Astrocyte (in vitro differentiated cells and primary cell): ENCODE data around the gene BAZ1A. TPM values are rescaled to one million over a fixed set of nuclear protein-coding genes. Genes with fewer than 3 reads are reported as not detected.
A peak's percentile ranks its signal among the peaks of the same experiment; 100 is the strongest.

ENCODE experiments used
- DNase-seq: peaks from one replicate; pipeline ENCODE4 v3.0.0-alpha.2; 2010; ENCODE audit warnings: low read depth
- FAIRE-seq: peaks from 2 replicates; lab custom pipeline; 2011; peaks lifted over from hg19 to GRCh38; lab: Jason Lieb, UNC
- H2AFZ ChIP-seq: 2 replicates; pipeline ENCODE4 v1.6.0; 2012; ENCODE audit warnings: low read depth, low read length, inconsistent platforms
- H3K27ac ChIP-seq: 2 replicates; pipeline ENCODE4 v1.5.1; 2011; ENCODE audit warnings: low read depth, low read length, inconsistent platforms
- H3K27me3 ChIP-seq: 2 replicates; pipeline ENCODE4 v1.6.0; 2011; ENCODE audit warnings: low read length, inconsistent platforms; ENCODE audit not compliant: insufficient read depth
- H3K36me3 ChIP-seq: 2 replicates; pipeline ENCODE4 v1.5.1; 2011; ENCODE audit warnings: low read length, inconsistent platforms; ENCODE audit not compliant: insufficient read depth
- H3K4me1 ChIP-seq: 2 replicates; pipeline ENCODE4 v1.5.1; 2011; ENCODE audit warnings: low read length, inconsistent platforms; ENCODE audit not compliant: insufficient read depth
- H3K4me2 ChIP-seq: 2 replicates; pipeline ENCODE4 v1.6.0; 2012; ENCODE audit warnings: low read length, inconsistent platforms
- H3K4me3 ChIP-seq: 2 replicates; pipeline ENCODE4 v1.5.1; 2011; ENCODE audit warnings: low read depth, mild to moderate bottlenecking, low read length, inconsistent platforms; ENCODE audit not compliant: insufficient read depth
- H3K79me2 ChIP-seq: 2 replicates; pipeline ENCODE4 v1.6.0; 2012; ENCODE audit warnings: mild to moderate bottlenecking, low read length, inconsistent platforms; ENCODE audit not compliant: insufficient read depth
- H3K9ac ChIP-seq: 2 replicates; pipeline ENCODE4 v1.6.0; 2012; ENCODE audit warnings: mild to moderate bottlenecking, low read length, inconsistent platforms
- H3K9me3 ChIP-seq: 2 replicates; pipeline ENCODE4 v1.5.1; 2012; ENCODE audit warnings: low read depth, mild to moderate bottlenecking, low read length, inconsistent platforms; ENCODE audit not compliant: insufficient read depth
- H4K20me1 ChIP-seq: 2 replicates; pipeline ENCODE4 v1.6.0; 2012; ENCODE audit warnings: low read length, inconsistent platforms; ENCODE audit not compliant: insufficient read depth
- H3K27ac Mint-ChIP-seq: one replicate; pipeline ENCODE4 v1.8.0; 2021; ENCODE audit warnings: mild to moderate bottlenecking, mixed read lengths; ENCODE audit not compliant: unreplicated experiment
- H3K27me3 Mint-ChIP-seq: one replicate; pipeline ENCODE4 v1.8.0; 2021; ENCODE audit warnings: low read depth, mixed read lengths; ENCODE audit not compliant: unreplicated experiment
- H3K36me3 Mint-ChIP-seq: one replicate; pipeline ENCODE4 v1.8.0; 2021; ENCODE audit warnings: low read depth, mixed read lengths; ENCODE audit not compliant: unreplicated experiment
- H3K4me1 Mint-ChIP-seq: one replicate; pipeline ENCODE4 v1.8.0; 2021; ENCODE audit warnings: low read depth, mixed read lengths; ENCODE audit not compliant: unreplicated experiment
- H3K4me3 Mint-ChIP-seq: one replicate; pipeline ENCODE4 v1.8.0; 2021; ENCODE audit warnings: mild to moderate bottlenecking, moderate library complexity, mixed read lengths; ENCODE audit not compliant: unreplicated experiment
- H3K9me3 Mint-ChIP-seq: one replicate; pipeline ENCODE4 v1.8.0; 2021; ENCODE audit warnings: mild to moderate bottlenecking, mixed read lengths; ENCODE audit not compliant: unreplicated experiment
- EZH2 ChIP-seq: IDR thresholded peaks from 2 replicates; pipeline ENCODE4 v1.6.1; 2012; ENCODE audit warnings: mild to moderate bottlenecking, low read length, inconsistent platforms; ENCODE audit not compliant: insufficient read depth
- total RNA-seq: library from RNA; stranded (reverse); gene quantifications from 2 replicates; pipeline ENCODE4 v1.2.1, GENCODE V29; 2021
- TF ChIP-seq, protein P1 (sequence below): IDR thresholded peaks from 2 replicates; pipeline ENCODE4 v1.5.1; 2011; ENCODE audit warnings: low read depth, mild to moderate bottlenecking, inconsistent platforms, low read length, moderate library complexity; ENCODE audit not compliant: insufficient read depth

BAZ1A gene
- total RNA-seq, 1 donor from 2014 or later: 36.9 TPM

- Mint-ChIP-seq H3K4me1 (peaks cover 11% of the 10 kb centered on the region), H3K36me3 (no peaks in the 10 kb centered on the region), H3K27me3 (no peaks in the 10 kb centered on the region), H3K27ac (no peak overlapping the region), H3K9me3 (no peaks in the 10 kb centered on the region), H3K4me3 (no peak overlapping the region)
- H3K27ac ChIP-seq: no peak overlapping the region
- FAIRE-seq (no peak), DNase-seq (no peak)
- no peak overlapping the region for H3K4me3 ChIP-seq
- no peaks in the 10 kb centered on the region for H3K79me2 ChIP-seq
- H3K9ac ChIP-seq: no peak overlapping the region
- H3K27me3 ChIP-seq: no peaks in the 10 kb centered on the region
- peak overlapping the region; percentile 36 for H2AFZ ChIP-seq
- H3K4me1 ChIP-seq: no peaks in the 10 kb centered on the region
- no peaks in the 10 kb centered on the region for H4K20me1 ChIP-seq
- H3K9me3 ChIP-seq: no peaks in the 10 kb centered on the region
- TF ChIP-seq, protein P1, sequence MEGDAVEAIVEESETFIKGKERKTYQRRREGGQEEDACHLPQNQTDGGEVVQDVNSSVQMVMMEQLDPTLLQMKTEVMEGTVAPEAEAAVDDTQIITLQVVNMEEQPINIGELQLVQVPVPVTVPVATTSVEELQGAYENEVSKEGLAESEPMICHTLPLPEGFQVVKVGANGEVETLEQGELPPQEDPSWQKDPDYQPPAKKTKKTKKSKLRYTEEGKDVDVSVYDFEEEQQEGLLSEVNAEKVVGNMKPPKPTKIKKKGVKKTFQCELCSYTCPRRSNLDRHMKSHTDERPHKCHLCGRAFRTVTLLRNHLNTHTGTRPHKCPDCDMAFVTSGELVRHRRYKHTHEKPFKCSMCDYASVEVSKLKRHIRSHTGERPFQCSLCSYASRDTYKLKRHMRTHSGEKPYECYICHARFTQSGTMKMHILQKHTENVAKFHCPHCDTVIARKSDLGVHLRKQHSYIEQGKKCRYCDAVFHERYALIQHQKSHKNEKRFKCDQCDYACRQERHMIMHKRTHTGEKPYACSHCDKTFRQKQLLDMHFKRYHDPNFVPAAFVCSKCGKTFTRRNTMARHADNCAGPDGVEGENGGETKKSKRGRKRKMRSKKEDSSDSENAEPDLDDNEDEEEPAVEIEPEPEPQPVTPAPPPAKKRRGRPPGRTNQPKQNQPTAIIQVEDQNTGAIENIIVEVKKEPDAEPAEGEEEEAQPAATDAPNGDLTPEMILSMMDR: peak; percentile 91
- TF ChIP-seq EZH2: no peak
- H3K36me3 ChIP-seq: no peaks in the 10 kb centered on the region
- peak overlapping the region; percentile 48 for H3K4me2 ChIP-seq
Observed at GRCh38 chr14:34722723-34723545, 152.2 kb downstream of the BAZ1A start.

- Mint-ChIP-seq H3K4me1 (peaks cover 11% of the 10 kb centered on the region), H3K27me3 (no peaks in the 10 kb centered on the region), H3K9me3 (no peaks in the 10 kb centered on the region), H3K27ac (no peak overlapping the region), H3K4me3 (no peak overlapping the region), H3K36me3 (no peaks in the 10 kb centered on the region)
- Histone ChIP-seq H3K9me3 (no peaks in the 10 kb centered on the region), H2AFZ (no peak overlapping the region), H4K20me1 (no peaks in the 10 kb centered on the region), H3K36me3 (no peaks in the 10 kb centered on the region), H3K27me3 (no peaks in the 10 kb centered on the region), H3K4me1 (no peaks in the 10 kb centered on the region), H3K79me2 (no peaks in the 10 kb centered on the region), H3K9ac (no peak overlapping the region), H3K4me2 (no peak overlapping the region), H3K27ac (no peak overlapping the region), H3K4me3 (no peak overlapping the region)
- no peak for DNase-seq
- TF ChIP-seq, protein P1: no peak
- no peak for TF ChIP-seq EZH2
- FAIRE-seq: no peak
Observed at GRCh38 chr14:34721129-34721528, 154.0 kb downstream of the BAZ1A start.

GRCh38 chr14:34718750-34719304, 156.3 kb downstream of the BAZ1A start:
- FAIRE-seq (no peak), DNase-seq (peak; percentile 74)
- Histone ChIP-seq H3K4me3 (no peak overlapping the region), H3K27me3 (no peaks in the 10 kb centered on the region), H3K9ac (no peak overlapping the region), H3K9me3 (no peaks in the 10 kb centered on the region), H3K36me3 (no peaks in the 10 kb centered on the region), H3K27ac (no peak overlapping the region), H4K20me1 (no peaks in the 10 kb centered on the region), H2AFZ (no peak overlapping the region), H3K4me2 (peak overlapping the region; percentile 3), H3K79me2 (no peaks in the 10 kb centered on the region), H3K4me1 (no peaks in the 10 kb centered on the region)
- no peaks in the 10 kb centered on the region for H3K36me3 Mint-ChIP-seq
- H3K27me3 Mint-ChIP-seq: no peaks in the 10 kb centered on the region
- H3K27ac Mint-ChIP-seq: peak overlapping the region; percentile 58
- H3K4me1 Mint-ChIP-seq: peaks cover 19% of the 10 kb centered on the region
- peak overlapping the region; percentile 57 for H3K4me3 Mint-ChIP-seq
- H3K9me3 Mint-ChIP-seq: no peaks in the 10 kb centered on the region
- TF ChIP-seq EZH2: no peak
- TF ChIP-seq, protein P1: no peak
